Panc1 (cell line): ENCODE results near the gene GLIS1.

Experiments
- POLR2AphosphoS5 ChIP-seq: IDR thresholded peaks from 2 replicates; pipeline ENCODE4 v1.6.1; 2012; ENCODE audit warnings: mild to moderate bottlenecking, low read depth, low read length, moderate library complexity
- SIN3A ChIP-seq: IDR thresholded peaks from 2 replicates; pipeline ENCODE4 v1.6.1; 2012; ENCODE audit warnings: low read depth, mild to moderate bottlenecking, low read length, moderate library complexity, borderline replicate concordance; ENCODE audit not compliant: insufficient read depth
- TF ChIP-seq, protein P1 (sequence below): fragments of 450-650 bp; IDR thresholded peaks from 2 replicates; pipeline ENCODE4 v1.5.1; 2017; ENCODE audit warnings: mild to moderate bottlenecking

DNA sequence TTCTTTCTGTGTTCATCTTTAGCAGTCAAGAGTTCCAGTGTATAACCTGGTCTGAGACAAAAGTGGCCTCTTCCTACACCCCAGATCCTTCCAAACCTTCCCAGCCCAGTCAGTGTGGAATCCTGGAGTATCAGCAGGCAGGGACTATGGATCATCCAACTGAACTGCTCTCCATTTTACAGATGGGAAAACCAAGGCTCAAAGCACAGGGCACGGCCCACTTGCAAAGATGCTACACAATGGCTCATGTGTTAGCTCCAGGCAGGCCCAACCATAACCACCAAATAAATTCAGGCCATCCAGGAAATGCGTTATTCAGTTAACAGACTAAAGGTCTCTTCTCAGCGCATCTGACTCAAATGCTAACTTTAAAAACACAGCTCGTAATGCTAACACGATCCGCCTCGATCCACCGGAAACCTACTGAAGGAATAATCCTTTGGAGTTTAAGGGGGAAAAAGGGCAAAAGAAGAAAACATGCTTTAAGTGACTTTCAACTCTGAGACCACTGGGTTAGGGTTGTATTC lies 7.1 kb downstream of the GLIS1 start:
- TF ChIP-seq, protein P1, sequence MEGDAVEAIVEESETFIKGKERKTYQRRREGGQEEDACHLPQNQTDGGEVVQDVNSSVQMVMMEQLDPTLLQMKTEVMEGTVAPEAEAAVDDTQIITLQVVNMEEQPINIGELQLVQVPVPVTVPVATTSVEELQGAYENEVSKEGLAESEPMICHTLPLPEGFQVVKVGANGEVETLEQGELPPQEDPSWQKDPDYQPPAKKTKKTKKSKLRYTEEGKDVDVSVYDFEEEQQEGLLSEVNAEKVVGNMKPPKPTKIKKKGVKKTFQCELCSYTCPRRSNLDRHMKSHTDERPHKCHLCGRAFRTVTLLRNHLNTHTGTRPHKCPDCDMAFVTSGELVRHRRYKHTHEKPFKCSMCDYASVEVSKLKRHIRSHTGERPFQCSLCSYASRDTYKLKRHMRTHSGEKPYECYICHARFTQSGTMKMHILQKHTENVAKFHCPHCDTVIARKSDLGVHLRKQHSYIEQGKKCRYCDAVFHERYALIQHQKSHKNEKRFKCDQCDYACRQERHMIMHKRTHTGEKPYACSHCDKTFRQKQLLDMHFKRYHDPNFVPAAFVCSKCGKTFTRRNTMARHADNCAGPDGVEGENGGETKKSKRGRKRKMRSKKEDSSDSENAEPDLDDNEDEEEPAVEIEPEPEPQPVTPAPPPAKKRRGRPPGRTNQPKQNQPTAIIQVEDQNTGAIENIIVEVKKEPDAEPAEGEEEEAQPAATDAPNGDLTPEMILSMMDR = no peak
- TF ChIP-seq POLR2AphosphoS5 = no peak
- no peak for TF ChIP-seq SIN3A
